RWPE2 (cell line): ENCODE measurements around the gene ADRB2.

ENCODE experiments used
- ATAC-seq: fragments of 200-7000 bp; cut with Tn5 transposase; 3 replicates; pipeline ENCODE4 v1.9.1; 2021; ENCODE audit warnings: low read depth
- DNase-seq: peaks from one replicate; pipeline ENCODE4 v3.0.0-alpha.2; 2020; ENCODE audit warnings: low spot score
- H3K27ac ChIP-seq: fragments of 450-650 bp; 2 replicates; pipeline ENCODE4 v1.5.1; 2017; ENCODE audit warnings: mild to moderate bottlenecking; ENCODE audit not compliant: poor library complexity, severe bottlenecking
- H3K27me3 ChIP-seq: fragments of 250-450 bp; sonication (Bioruptor Pico); 2 replicates; pipeline ENCODE4 v1.5.1; 2021; ENCODE audit warnings: mild to moderate bottlenecking, moderate library complexity; ENCODE audit not compliant: insufficient read depth, poor library complexity, severe bottlenecking
- H3K36me3 ChIP-seq: fragments of 250-450 bp; sonication (Bioruptor Pico); 2 replicates; pipeline ENCODE4 v1.5.1; 2020; ENCODE audit warnings: low read depth, mild to moderate bottlenecking, moderate library complexity
- H3K4me1 ChIP-seq: fragments of 250-450 bp; sonication (Bioruptor Pico); 2 replicates; pipeline ENCODE4 v1.5.1; 2021; ENCODE audit warnings: mild to moderate bottlenecking, moderate library complexity; ENCODE audit not compliant: insufficient read depth, poor library complexity, severe bottlenecking
- H3K4me3 ChIP-seq: fragments of 250-450 bp; sonication (Bioruptor Pico); 2 replicates; pipeline ENCODE4 v1.5.1; 2021; ENCODE audit warnings: mild to moderate bottlenecking, moderate library complexity; ENCODE audit not compliant: severe bottlenecking
- H3K9me3 ChIP-seq: fragments of 250-450 bp; sonication (Bioruptor Pico); 2 replicates; pipeline ENCODE4 v1.5.1; 2021; ENCODE audit warnings: mild to moderate bottlenecking, moderate library complexity; ENCODE audit not compliant: severe bottlenecking
- CTCF ChIP-seq: fragments of 450-650 bp; IDR thresholded peaks from one replicate; pipeline ENCODE4 v1.5.1; 2017; ENCODE audit warnings: mild to moderate bottlenecking, moderate library complexity; ENCODE audit not compliant: poor library complexity, severe bottlenecking

Gene ADRB2

DNA sequence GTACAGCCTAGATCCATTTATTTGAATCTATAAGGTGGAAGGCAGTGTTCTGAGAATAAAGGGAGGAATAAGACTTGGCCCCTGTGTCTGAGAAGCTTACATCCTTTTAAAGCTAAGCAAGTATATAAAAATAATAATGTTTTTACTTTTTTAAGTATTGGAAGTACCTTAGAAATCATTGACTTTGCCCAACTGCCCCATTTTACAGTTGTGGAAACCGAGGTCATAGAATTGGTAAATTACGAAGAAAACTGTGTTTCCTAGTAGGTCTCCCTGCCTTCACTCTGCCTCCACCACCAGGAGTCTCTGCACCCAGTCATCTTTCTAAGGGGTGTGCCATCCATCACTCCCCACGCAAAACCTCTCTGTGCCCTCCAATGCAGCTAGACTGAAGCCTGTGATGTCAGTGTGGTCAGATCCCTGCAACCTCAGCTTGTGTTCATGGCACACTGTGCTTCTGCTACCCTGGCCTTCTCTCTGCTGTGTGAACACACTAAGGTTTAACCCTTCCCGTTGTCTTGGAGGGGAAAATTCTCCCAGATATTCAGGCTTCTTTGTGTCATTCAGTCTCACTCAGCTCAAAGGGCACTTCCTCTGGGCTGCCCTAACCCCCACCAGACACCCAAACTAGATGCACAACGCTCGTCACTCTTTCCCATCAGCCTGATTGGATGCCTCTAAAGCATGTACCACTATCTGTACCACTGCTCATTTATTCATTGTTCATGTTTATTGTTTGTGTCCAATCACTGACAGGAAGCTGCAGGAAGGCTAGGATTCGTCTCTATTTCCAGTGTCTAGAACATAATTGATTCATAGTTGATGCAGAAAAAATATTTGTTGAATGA lies 18.2 kb downstream of the ADRB2 start:
- peaks cover 28% of the 10 kb centered on the region for H3K36me3 ChIP-seq
- H3K27me3 ChIP-seq = no peaks in the 10 kb centered on the region
- H3K4me1 ChIP-seq = peaks cover 35% of the 10 kb centered on the region
- ATAC-seq (no peak), DNase-seq (no peak)
- H3K9me3 ChIP-seq = no peaks in the 10 kb centered on the region
- no peak for TF ChIP-seq CTCF
- H3K4me3 ChIP-seq = no peak overlapping the region
- H3K27ac ChIP-seq = no peak overlapping the region

DNA sequence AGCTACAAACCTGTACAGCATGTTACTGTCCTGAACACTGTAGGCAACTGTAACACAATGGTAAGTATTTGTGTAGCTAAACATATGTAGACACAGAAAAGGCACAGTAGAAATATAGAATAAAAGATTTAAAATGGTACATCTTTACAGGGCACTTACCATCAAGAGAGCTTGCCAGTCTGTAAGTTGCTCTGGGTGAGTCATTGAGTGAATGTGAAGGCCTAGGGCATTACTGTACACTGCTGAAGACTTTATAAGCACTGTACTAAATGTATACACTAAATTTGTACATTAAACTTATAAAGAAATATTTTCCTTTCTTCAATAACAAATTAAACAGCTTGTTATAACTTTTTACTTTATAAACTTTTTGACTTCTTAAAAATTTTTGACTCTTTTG lies 20.5 kb downstream of the ADRB2 start:
- DNase-seq (no peak), ATAC-seq (peak; percentile 59; the same call in 2 of the 3 replicates)
- TF ChIP-seq CTCF = no peak
- H3K27ac ChIP-seq = no peak overlapping the region
- H3K36me3 ChIP-seq = peaks cover 24% of the 10 kb centered on the region
- no peak overlapping the region for H3K4me3 ChIP-seq
- H3K4me1 ChIP-seq = peaks cover 21% of the 10 kb centered on the region
- H3K9me3 ChIP-seq = no peaks in the 10 kb centered on the region
- H3K27me3 ChIP-seq = no peaks in the 10 kb centered on the region

DNA sequence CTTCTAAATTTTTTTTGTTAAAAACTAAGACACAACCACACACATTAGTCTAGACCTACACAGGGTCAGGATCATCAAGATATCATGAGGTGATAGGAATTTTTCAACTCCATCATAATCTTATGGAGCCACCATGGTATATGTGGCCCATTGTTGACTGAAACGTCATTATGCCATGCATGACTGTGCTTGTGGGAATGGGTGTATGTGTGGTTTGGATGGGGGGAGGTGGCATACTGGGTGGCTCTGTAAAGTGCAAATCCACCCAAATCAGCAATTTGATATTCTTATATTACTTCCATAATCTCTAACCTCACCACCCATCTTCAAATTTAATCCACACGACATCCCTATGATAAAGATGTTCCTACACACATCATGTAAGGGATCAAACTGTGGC lies 21.0 kb downstream of the ADRB2 start:
- Histone ChIP-seq H3K27ac (no peak overlapping the region), H3K9me3 (no peaks in the 10 kb centered on the region), H3K4me3 (no peak overlapping the region), H3K27me3 (no peaks in the 10 kb centered on the region), H3K36me3 (peaks cover 20% of the 10 kb centered on the region), H3K4me1 (peaks cover 15% of the 10 kb centered on the region)
- TF ChIP-seq CTCF = no peak
- DNase-seq (no peak), ATAC-seq (no peak)

- H3K27me3 ChIP-seq = no peaks in the 10 kb centered on the region
- peaks cover 20% of the 10 kb centered on the region; the same call in 1 of the 2 replicates for H3K36me3 ChIP-seq
- H3K9me3 ChIP-seq = no peaks in the 10 kb centered on the region
- ATAC-seq (no peak), DNase-seq (no peak)
- H3K4me1 ChIP-seq = peaks cover 8% of the 10 kb centered on the region
- TF ChIP-seq CTCF = no peak
- H3K4me3 ChIP-seq = no peak overlapping the region
- H3K27ac ChIP-seq = no peak overlapping the region
These were observed 22.1 kb downstream of the ADRB2 start for GRCh38 chr5:148848393-148849031.
